ENCODE data around the gene FOXI2.

FOXI2 gene

DNA sequence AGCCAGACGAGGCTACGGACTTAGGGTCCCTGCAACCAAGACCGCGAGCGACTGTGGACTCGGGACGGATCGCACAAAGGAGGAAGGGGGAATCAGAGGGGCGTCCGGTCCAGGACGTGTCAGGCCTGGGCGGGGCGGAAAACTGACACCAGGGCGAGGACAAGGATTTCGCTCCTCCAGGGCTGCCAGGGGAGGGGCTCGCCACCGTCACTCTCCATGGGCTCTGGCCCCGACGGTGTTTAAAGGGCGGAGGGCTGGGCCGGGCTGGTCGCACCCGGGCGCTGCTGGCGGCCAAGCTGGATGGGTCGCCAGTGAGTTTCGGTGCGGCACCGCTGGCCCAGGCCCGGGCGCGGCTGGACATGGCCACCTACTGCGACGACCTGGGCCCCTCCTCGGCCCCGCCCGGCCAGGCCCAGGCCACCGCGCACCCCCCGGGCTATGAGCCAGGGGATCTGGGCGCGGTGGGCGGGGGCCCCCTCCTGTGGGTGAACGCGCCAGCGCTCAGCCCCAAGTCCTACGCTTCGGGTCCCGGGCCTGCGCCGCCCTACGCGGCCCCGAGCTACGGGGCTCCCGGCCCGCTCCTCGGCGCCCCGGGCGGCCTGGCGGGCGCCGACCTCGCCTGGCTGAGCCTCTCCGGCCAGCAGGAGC lies at the start of gene FOXI2:
FOXI2 (plus strand) TSS at position 271 of the 648 bp plus-strand sequence; CDS start at position 360, 89 bp downstream.
- DNase-seq (ENCODE audit: low spot score) (no peak), FAIRE-seq (no peak)

DNA sequence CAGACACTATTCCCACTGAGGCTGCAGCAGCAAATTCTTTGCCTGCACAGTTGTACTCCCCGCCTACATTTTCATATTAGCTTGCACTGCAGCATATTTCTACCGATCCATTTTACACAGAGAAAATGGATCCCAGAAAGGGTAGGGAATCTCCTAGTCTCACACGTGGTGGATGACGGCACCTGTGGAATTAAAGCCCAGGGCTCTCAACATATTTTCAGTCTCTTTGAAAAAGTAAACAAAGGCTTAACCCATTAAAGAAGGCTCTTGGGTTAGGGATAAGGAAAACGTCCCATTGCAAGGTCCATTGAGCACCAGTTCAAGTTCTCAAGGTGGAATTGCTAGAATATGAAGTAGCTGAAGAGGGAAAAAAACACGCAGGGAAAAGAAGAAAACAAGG lies 49.4 kb upstream of the FOXI2 start:
- no peak for FAIRE-seq

DNA sequence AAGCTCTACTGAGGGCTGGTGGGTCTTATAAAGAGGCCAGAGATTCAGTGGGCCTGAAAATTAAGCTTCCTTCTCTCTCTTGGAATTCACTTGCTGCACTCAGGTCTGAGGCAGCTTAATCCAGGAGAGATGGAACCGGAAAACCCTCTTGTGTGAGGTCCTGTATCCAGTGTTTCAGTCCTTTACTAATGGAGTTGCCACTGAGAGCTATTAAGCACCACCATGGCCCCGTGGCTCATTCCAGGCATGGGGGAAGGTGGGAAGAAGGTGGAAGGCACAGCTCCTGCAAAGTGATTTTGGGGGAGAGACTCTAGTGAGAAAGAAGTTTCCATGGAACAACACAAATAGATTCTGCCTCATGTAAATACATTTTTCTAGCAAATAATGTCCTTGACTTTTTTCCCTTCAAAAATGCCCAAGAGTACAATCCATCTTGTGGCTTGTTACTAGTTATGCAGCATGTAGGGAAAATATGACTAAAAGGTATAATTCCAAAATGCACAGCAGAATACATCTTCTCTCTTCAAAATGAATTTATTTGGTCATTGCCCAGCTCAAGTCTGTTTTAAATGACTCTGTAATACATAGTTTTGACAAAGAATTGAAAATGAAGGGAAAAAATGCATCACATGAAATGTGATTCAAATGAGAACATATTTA lies 46.7 kb upstream of the FOXI2 start:
- FAIRE-seq (no peak), DNase-seq (ENCODE audit: low spot score) (no peak)

More for the DNA sequence above, 49.4 kb upstream of the FOXI2 start:
- no peak for DNase-seq (ENCODE audit: low spot score)

DNA sequence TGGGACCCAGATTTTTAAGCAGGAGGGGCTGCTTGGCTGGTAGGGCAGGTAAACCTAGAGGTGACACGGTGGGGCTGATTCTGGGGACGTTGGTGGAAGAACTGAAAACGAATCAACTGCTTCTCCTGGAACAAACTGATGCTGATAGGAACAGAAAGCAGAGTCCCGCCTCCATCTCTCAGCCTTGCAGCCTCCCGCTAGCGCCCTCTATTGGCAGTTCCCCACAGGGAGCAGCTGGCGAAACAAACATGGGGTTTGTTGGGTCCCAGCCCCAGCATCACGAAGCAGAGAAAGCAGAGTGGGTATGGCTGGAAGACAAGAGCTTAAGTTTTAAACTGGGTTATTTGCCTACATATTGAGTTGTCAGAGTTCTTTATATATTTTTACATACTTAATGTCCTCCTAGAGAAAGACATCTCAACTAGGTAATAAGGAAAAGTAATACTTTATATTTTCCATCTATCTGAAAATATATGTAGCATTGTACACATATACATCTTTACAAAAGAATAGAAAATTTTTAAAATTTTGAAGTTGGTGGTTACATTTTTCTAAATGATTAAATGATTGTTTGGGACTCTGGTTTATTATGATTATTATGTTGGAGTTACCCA lies 42.3 kb upstream of the FOXI2 start:
- no peak for FAIRE-seq
- DNase-seq (ENCODE audit: low spot score), result peak; percentile 60

DNA sequence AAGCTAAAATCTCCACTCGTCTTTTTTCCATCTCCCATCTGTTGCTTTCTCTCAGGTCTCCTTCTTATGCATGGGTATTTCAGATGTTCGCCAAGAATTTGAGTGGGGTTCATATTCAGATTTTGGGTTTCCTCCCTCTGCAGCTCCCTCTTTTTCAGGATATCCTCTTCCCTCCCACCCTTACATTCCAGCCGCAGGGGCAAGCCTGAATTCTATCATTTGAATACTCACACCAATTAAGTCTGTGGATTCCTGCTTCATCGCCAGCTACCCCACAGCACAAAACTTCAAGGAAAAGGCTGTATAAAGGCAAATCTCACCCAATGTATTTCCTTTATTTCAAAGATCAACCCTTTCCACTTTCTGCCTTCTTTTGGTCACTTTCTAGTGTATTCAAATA lies 41.6 kb upstream of the FOXI2 start:
- no peak for FAIRE-seq
- no peak for DNase-seq (ENCODE audit: low spot score)

DNA sequence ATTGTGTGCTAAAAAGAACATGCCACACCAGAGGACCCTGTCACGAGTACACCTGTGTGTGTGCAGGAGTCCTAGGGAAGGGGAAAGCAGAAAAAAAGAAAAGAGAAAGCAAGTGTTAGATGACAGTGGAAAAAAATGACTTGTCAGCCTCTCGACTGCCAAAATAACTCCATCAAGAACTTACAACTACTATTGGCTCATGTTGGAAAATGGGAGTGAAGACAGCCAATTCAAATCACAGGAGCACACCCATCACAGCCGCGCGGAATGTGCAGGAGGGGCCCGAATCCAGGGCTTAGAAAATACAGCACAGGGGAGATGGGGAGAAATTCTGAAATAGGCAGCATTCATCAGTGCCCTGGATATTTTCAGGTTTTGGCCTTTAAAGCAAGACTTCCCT lies 38.1 kb upstream of the FOXI2 start:
- no peak for DNase-seq (ENCODE audit: low spot score)
- FAIRE-seq, result no peak

DNA sequence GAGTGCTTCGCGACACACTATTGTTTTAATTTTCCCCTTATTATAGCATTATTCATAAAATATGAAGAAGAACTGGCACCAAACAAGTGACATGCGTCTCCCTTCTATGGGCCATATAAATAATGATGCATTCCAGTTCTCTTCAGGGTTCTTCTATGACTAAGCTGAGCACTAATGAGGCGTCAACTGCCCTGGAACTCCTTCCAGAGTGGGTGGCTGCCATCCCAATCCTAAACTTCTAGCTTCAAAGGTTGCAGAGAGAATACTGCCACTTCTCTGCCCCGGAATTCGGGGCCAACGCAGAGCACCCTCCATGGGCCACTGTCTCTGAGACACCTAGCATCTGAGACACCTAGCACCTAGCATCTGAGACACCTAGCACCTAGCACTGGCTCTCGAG lies 37.7 kb upstream of the FOXI2 start:
- FAIRE-seq (no peak), DNase-seq (ENCODE audit: low spot score) (no peak)

DNA sequence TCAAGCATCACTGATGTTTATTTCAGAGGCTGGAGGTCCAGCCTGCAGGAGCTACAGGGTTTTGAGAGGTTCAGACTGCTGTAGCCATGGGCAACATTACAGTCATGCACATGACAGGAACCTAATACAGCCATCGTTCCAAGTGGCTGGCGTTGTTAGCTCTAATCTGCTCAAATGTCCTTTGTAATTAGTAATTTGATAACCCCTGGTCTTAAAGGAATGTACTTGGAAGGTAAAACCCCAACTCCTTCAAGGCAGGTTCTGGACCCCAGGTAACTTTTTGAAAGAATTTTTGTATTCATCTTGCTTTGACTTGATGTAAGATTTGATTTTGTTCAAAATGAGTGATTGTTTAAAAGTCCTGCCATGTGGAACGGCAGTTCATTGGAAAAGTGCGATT lies 34.7 kb upstream of the FOXI2 start:
- FAIRE-seq, result no peak
- DNase-seq (ENCODE audit: low spot score), result no peak

DNA sequence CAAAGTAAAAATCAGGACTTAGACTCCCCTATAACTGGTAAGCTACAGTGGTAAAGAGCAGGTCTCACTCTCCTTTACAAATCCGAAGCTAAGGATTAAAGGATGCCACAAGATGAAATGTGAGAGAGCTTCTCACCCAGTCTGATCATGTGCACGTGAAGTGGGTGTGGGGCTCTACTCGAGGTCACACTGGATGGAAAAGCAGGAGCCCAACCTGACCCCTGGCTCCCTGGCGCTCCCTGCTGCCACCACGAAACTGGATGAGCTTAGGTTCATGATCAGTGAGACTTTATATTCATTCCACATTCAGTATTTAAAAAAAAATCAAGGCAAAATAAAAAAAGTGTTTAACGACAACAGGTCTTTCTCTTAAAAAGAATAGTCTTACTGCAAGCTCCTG lies 21.7 kb upstream of the FOXI2 start:
- no peak for FAIRE-seq

DNA sequence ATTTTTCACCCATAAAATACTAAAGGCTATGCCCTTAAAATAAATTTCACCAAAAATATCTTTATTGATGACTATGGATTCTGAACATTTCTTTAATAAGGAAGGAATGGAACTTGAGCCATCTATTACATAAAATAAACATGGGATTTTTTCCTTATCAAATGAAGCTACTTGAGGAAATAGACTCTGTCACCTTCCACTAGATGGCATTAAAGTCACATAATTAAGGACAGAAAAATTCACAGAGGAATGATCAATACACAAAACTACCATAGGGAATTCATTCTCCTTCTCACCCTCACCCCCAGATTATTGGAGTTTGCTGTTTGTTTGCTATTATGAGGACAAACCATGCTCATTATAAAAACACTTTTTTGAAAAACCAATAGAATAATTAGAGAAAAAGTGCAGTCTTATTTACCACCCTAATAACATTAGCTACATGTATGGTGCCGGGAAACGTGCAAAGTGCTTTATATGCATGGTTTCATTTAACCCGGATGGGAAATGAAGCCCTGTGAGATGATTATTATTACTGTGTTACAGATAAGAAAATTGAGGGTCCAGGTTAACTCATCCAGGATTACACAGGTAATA lies 21.1 kb upstream of the FOXI2 start:
- FAIRE-seq (no peak), DNase-seq (ENCODE audit: low spot score) (peak; percentile 19)

More for the DNA sequence above, 21.7 kb upstream of the FOXI2 start:
- no peak for DNase-seq (ENCODE audit: low spot score)

DNA sequence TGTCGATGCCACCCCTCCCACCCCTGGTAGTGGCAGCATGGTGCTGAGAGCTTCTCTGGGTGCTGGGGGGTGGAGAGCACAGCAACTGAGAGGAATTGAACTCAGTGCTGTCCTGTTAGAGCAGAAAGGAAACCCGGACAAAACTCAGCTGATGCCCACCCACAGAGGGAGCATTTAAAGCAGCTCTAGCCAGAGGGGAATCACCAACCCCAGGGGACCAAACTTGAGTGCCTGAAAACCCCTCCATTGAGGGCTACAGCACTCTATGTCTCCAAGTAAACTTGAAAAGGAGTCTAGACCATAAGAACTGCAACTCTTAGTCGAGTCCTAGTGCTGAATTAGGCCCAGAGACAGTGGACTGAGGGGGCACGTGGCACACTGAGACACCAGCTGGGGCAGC lies 16.8 kb upstream of the FOXI2 start:
- no peak for DNase-seq (ENCODE audit: low spot score)
- no peak for FAIRE-seq

DNA sequence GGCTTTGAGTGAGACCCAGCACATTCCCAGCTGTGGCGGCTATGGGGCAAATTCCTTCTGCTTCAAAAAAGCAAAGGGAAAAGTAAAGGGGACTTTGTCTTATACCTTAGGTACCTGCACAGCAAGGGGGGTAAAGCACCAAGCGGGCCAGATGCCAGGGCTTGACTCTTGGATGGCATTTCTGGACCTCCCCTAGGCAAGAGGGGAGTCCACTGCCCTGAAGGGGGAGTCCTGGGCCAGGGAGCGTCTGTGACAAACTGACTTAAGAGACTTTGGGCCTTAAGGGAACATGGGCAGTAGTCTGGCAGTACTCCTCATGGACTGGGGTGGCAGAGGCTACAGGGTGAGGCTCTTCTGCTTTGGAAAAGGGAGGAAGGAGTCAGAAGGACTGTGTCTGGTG lies 16.1 kb upstream of the FOXI2 start:
- FAIRE-seq, result no peak
- DNase-seq (ENCODE audit: low spot score), result no peak

DNA sequence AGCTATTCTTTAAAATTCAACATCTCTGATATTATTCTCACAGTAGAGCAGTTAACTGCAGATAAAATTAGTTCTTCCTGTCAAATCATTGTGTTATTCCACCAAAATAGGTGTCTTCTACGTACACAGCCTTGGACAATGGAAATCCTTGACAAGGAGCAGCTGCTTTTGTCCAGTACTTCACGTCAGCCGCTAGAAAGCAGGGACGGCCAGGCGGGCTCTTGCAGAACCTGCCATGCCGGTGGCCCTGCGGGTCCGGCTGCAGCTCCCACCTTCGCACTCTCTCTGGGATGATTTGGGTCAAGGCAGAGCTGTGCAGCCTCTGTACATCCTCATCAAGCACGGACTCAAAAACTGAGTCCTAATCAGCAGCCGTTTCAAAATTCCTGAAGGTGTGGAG lies 2.2 kb upstream of the FOXI2 start:
- DNase-seq (ENCODE audit: low spot score) (no peak), FAIRE-seq (no peak)

DNA sequence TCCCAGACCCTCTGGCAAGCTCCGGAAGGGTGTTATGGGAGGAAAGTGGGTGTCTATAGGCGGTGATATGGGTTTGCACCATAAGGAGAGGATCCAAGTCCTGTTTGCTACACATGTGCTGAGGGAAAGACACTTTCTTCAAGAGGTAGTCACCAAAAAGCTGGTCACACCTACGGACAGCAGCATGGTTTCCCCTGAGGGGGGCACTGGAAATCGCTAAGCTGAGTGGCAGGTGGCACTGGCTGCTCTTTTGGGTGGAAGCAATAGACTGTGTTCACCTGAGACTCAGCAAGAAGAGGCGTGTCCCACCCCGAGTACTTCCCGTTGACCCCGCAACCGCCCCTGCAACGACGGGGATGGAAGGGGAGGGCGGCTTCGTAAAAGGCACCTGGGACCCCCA lies 1.8 kb upstream of the FOXI2 start:
- FAIRE-seq (no peak), DNase-seq (ENCODE audit: low spot score) (no peak)

DNA sequence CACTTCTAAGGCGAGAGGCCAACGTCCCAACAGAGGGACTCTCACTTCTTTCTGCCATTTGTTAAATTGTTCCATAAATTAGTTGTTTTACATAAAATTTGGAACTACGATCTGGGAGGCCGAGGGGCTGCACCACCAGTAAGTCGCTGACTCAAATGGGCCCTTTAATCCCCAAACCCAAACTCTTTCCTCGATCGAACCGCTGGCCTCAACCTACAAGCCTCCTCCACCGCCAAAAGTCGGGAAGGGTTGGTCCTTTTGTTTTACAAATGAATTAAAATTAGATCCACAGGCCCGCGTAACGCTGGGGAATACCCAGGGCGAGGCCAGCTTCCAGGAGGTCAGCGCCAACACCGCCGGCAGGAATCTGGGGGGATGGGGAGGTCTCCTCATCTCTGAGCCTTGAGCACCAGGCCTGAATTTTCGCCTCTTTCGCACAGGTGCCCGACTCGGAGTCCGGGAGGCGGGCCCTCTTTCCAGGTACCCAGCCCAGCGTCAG lies 1.2 kb upstream of the FOXI2 start:
- DNase-seq (ENCODE audit: low spot score), result no peak
- no peak for FAIRE-seq

DNA sequence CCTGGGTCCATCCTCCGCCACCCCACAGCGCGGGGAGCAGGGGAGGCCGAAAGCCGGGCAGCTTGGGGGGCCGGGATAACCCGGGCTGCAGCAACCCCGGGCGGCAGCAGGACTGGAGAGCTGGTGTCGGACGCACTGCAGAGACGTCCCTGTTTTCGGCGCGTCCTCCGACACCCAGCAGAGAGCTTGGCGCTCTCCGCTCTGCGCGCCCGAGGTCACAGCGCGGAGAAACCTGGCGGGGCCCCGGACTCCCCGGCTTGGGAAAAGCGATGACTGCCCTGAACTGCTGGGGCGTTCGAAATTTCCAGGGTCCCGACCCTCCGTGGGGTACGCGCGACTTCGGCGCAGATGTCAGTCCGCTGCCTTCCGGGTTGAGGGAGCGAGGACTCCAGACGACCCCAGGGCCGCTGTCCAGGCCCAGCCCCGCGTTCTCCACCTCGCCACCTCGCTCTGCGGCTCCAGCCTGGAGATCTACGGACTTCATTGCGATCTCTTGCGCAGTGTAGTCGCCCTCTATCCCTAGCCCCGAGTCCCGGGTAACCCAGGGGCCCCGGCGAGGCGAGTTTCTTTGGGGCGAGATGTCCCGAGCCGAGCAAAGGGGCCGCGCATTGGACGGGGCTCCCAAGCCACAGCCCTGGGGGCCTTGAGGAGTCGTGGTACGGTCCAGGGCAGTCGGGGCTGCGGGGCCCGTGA lies 617 bp upstream of the FOXI2 start:
- FAIRE-seq, result no peak
- no peak for DNase-seq (ENCODE audit: low spot score)

DNA sequence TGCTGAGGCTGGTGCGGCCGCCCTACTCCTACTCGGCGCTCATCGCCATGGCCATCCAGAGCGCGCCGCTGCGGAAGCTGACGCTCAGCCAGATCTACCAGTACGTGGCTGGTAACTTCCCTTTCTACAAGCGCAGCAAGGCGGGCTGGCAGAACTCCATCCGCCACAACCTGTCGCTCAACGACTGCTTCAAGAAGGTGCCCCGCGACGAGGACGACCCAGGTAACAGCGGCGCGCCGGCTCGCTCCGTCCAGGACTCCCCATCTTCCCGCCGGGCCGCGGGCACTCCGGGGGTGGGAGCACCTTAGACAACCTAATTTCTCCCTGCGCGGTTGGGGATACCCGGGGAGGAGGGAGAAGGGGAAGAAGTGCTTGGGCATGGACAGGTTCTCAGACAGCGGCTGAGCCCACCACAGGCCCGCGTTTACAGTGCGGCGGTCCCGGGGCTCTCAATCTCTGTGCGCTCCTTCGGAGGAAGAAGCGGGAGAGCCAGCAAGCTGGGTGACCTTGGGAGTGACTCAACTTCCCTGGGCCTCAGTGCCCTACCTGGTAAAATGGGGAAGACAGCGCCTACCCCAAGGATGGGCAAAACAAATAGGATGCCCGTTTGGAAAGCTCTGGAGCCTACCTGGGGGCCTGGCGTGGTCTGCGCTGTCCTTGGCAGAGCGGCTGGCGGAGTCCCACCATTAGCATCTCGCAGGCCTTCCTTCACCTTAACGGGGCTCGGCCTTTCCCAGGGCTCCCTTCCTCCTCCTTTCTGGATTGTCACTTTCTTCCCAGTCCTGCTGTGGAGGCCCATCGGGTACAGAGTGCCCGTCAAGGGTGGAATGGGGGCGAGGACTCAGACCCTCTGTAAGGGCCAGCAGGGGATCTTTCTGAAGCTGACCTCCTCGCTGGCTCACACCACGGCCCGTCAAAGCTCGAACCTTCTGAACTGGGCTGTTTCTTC lies 852 bp downstream of the FOXI2 start:
- DNase-seq (ENCODE audit: low spot score) (no peak), FAIRE-seq (no peak)

DNA sequence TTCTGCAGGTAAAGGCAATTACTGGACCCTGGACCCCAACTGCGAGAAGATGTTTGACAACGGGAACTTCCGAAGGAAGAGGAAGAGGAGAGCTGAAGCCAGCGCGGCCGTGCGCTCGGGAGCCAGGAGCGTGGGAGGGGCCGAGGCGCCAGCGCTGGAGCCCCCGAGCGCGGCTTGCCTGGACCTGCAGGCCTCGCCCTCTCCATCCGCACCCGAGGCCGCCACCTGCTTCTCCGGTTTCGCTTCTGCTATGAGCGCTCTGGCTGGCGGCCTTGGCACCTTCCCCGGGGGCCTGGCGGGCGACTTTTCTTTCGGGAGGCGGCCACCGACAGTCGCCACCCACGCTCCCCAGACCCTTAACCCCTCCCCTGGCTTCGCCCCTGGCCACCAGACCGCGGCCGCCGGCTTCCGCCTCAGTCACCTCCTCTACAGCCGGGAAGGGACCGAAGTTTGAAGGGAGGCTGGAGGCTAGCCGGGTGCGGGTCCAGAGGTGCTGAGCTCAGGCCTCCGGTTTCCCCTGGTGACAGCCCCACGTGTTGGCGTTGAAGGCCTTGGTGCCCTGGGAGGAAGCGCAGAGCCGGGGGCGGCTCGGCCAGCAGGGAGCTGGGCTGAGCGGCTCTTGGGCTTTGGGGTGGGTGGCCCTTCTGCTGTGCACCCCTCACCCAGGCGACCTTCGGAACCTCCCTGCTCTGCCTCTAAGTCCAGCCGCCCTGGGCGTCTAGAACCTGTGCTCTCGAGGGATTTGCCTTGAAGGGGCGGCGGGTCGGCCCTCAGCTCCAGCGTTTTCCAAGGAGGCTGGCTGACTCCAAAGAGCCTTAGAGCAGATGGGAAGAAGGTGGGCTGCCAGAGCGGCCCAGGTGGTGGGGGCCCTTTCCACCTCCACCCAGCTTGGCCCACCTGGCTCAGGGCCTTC lies 1.8 kb downstream of the FOXI2 start:
- DNase-seq (ENCODE audit: low spot score) (no peak), FAIRE-seq (no peak)

DNA sequence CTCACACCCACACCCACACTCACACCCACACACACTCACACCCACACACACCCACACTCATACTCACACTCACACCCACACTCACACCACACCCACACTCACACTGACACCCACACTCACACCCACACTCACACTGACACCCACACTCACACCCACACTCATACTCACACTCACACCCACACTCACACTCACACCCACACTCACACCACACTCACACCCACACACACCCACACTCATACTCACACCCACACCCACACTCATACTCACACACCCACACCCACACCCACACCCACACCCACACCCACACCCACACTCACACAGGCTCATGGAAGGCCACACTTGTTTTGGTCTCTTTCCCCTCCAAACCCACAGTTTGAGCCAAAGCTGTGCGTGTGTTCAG lies 2.9 kb downstream of the FOXI2 start:
- FAIRE-seq, result peak; percentile 13
- DNase-seq (ENCODE audit: low spot score), result no peak

DNA sequence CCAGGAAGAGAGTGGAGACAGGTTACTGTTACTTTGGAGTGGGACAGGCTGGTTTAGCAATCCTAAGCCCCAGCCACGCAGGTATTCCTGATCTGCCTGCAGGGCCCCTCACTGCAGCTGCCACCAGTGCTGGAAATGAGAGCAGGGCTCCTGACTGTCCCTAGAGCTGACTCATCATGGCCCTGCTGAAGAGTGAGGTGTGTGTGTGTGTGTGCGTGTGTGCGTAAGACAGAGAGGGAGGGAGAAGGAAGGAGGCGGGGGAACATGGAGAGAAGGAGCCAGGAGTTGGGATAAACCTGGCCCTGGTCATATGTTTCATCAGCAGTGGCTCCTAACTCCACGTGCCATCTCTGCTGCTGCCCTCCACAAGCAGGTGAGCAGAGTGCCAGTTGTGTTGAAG lies 3.6 kb downstream of the FOXI2 start:
- DNase-seq (ENCODE audit: low spot score), result peak; percentile 27
- FAIRE-seq, result no peak
